AML-193 (cell line): Measurements from ENCODE around the gene DHX15.

Experiments used
- DNase-seq, 2 experiments: peaks; one replicate each; lab custom pipeline; 2025; lab: John Stamatoyannopoulos, UW

DHX15 gene

GRCh38 chr4:24584211-24584850, at the start of gene DHX15:
Gene DHX15, minus strand, starts transcription at chr4:24584554. Its CDS starts 161 bp downstream, at chr4:24584393.
- DNase-seq: peak; percentile 89 to 92

GRCh38 chr4:24632011-24632410, 47.7 kb upstream of the DHX15 start:
- no peak for DNase-seq

GRCh38 chr4:24630937-24631336, 46.6 kb upstream of the DHX15 start:
- no peak for DNase-seq

- no peak for DNase-seq
Measured at GRCh38 chr4:24625091-24625490, 40.7 kb upstream of the DHX15 start.

GRCh38 chr4:24624381-24624780, 40.0 kb upstream of the DHX15 start:
- no peak for DNase-seq

- no peak for DNase-seq
Measured at GRCh38 chr4:24622146-24622834, 37.9 kb upstream of the DHX15 start.

GRCh38 chr4:24615977-24616376, 31.6 kb upstream of the DHX15 start:
- DNase-seq: no peak

- DNase-seq: no peak
Measured at GRCh38 chr4:24614881-24615280, 30.5 kb upstream of the DHX15 start.

GRCh38 chr4:24613502-24613901, 29.1 kb upstream of the DHX15 start:
- no peak for DNase-seq

- DNase-seq: no peak
Measured at GRCh38 chr4:24611575-24611974, 27.2 kb upstream of the DHX15 start.

GRCh38 chr4:24607334-24607733, 23.0 kb upstream of the DHX15 start:
- no peak for DNase-seq

GRCh38 chr4:24605216-24605615, 20.9 kb upstream of the DHX15 start:
- no peak for DNase-seq

GRCh38 chr4:24604558-24605214, 20.3 kb upstream of the DHX15 start:
- no peak for DNase-seq

- DNase-seq: no peak
Measured at GRCh38 chr4:24603343-24603742, 19.0 kb upstream of the DHX15 start.

GRCh38 chr4:24601121-24601520, 16.8 kb upstream of the DHX15 start:
- no peak for DNase-seq

GRCh38 chr4:24599275-24599674, 14.9 kb upstream of the DHX15 start:
- no peak for DNase-seq

GRCh38 chr4:24598025-24598424, 13.7 kb upstream of the DHX15 start:
- no peak for DNase-seq

- DNase-seq: no peak
Measured at GRCh38 chr4:24595659-24596058, 11.3 kb upstream of the DHX15 start.

GRCh38 chr4:24594887-24595286, 10.5 kb upstream of the DHX15 start:
- no peak for DNase-seq

- DNase-seq: no peak
Measured at GRCh38 chr4:24589448-24589847, 5.1 kb upstream of the DHX15 start.

- no peak for DNase-seq
Measured at GRCh38 chr4:24588216-24588954, 4.0 kb upstream of the DHX15 start.

GRCh38 chr4:24583451-24584210, 723 bp downstream of the DHX15 start:
- DNase-seq: peak; percentile 43 to 59
